HepG2 (cell line): ENCODE measurements around the gene CC2D1A. TPM values are rescaled to one million over a fixed set of nuclear protein-coding genes. Genes with fewer than 3 reads are reported as not detected.

Source experiments
- DDIT3 ChIP-seq: sonication (generic); formaldehyde crosslinking; IDR thresholded peaks from 2 replicates; pipeline ENCODE4 v1.4.0; 2020; ENCODE audit warnings: mild to moderate bottlenecking, missing genetic modification reagents
- DPF2 ChIP-seq: sonication (generic); formaldehyde crosslinking; IDR thresholded peaks from 2 replicates; pipeline ENCODE4 v1.4.0; 2020; ENCODE audit warnings: mild to moderate bottlenecking, low read depth, missing genetic modification reagents, borderline replicate concordance
- E2F5 ChIP-seq: sonication (generic); formaldehyde crosslinking; conservative IDR thresholded peaks from 2 replicates; pipeline ENCODE4 v1.4.0; 2020; ENCODE audit warnings: missing genetic modification reagents
- FOSL2 ChIP-seq: sonication (generic); formaldehyde crosslinking; IDR thresholded peaks from 2 replicates; pipeline ENCODE4 v1.4.0; 2020; ENCODE audit warnings: missing genetic modification reagents
- FOXP4 ChIP-seq: sonication (generic); formaldehyde crosslinking; IDR thresholded peaks from 2 replicates; pipeline ENCODE4 v1.4.0; 2020; ENCODE audit warnings: missing genetic modification reagents
- NCOR1 ChIP-seq: fragments of 200-600 bp; sonication (generic); IDR thresholded peaks from 2 replicates; pipeline ENCODE4 v1.7.0; 2017; ENCODE audit warnings: antibody characterized with exemption, low read length, borderline replicate concordance
- THYN1 ChIP-seq: sonication (generic); formaldehyde crosslinking; IDR thresholded peaks from 2 replicates; pipeline ENCODE4 v1.8.1; 2023; ENCODE audit warnings: low read depth, mild to moderate bottlenecking, moderate library complexity, missing genetic modification reagents, borderline replicate concordance
- TOE1 ChIP-seq: sonication (generic); formaldehyde crosslinking; IDR thresholded peaks from 2 replicates; pipeline ENCODE4 v1.4.0; 2020; ENCODE audit warnings: mild to moderate bottlenecking, missing genetic modification reagents
- ZBTB7A ChIP-seq: sonication (generic); formaldehyde crosslinking; IDR thresholded peaks from 2 replicates; pipeline ENCODE4 v1.8.0; 2022; ENCODE audit warnings: mild to moderate bottlenecking, missing genetic modification reagents
- ZBTB7B ChIP-seq: sonication (generic); formaldehyde crosslinking; IDR thresholded peaks from 2 replicates; pipeline ENCODE4 v1.4.0; 2020; ENCODE audit warnings: missing genetic modification reagents
- ZFAT ChIP-seq: sonication (generic); formaldehyde crosslinking; conservative IDR thresholded peaks from 2 replicates; pipeline ENCODE4 v1.8.1; 2023; ENCODE audit warnings: missing genetic modification reagents, inconsistent platforms
- ZNF574 ChIP-seq: sonication (generic); formaldehyde crosslinking; IDR thresholded peaks from 2 replicates; pipeline ENCODE4 v1.4.0; 2020; ENCODE audit warnings: missing genetic modification reagents
- ZNF619 ChIP-seq: sonication (generic); formaldehyde crosslinking; IDR thresholded peaks from 2 replicates; pipeline ENCODE4 v1.4.0; 2020; ENCODE audit warnings: mild to moderate bottlenecking, missing genetic modification reagents
- ZNF740 ChIP-seq: sonication (generic); formaldehyde crosslinking; IDR thresholded peaks from 2 replicates; pipeline ENCODE4 v1.4.0; 2020; ENCODE audit warnings: missing genetic modification reagents
- ZNF746 ChIP-seq: sonication (generic); formaldehyde crosslinking; IDR thresholded peaks from 2 replicates; pipeline ENCODE4 v1.8.0; 2022; ENCODE audit warnings: mild to moderate bottlenecking, missing genetic modification reagents
- ZUFSP ChIP-seq: sonication (generic); formaldehyde crosslinking; IDR thresholded peaks from 2 replicates; pipeline ENCODE4 v1.9.0; 2021; ENCODE audit warnings: missing genetic modification reagents, mild to moderate bottlenecking, borderline replicate concordance
- polyA plus RNA-seq, 8 experiments: library from polyadenylated mRNA; depleted of rRNA in 3 of 8; stranded (reverse) in 7 of 8; unstranded in 1 of 8; fragments of >200 nt; fragmentation: Illumina TruSeq in 4 of 8; extraction: Trizol in 4 of 8; gene quantifications; 2 replicates each; pipeline versions ENCODE4 v1.2.1 to v1.2.3, GENCODE V29; 2011 to 2016; ENCODE audit warnings: low read depth in 4 of 8, missing spikeins in 1 of 8, mixed read lengths in 1 of 8; ENCODE audit not compliant: insufficient read depth in 1 of 8
- total RNA-seq, 5 experiments: library from RNA; depleted of rRNA; stranded (reverse); fragments of >200 nt; fragmentation: Illumina TruSeq; extraction: Trizol; gene quantifications; 2 replicates each; pipeline ENCODE4 v1.2.3, GENCODE V29; 2016; ENCODE audit warnings: low read depth in 1 of 5

The CC2D1A gene
- total and polyA plus RNA-seq, 2 of the 13 experiments (the other 11 are each of a cell fraction or from before 2014, with no cell fraction given) = 9.7 to 11.5 TPM

- TF ChIP-seq ZUFSP (CRISPR knock-in tag) (no peak), ZNF574 (CRISPR knock-in tag) (peak; percentile 73), ZBTB7A (CRISPR knock-in tag) (peak; percentile 71; the same call in 1 of the 2 replicates), E2F5 (no peak), ZNF740 (CRISPR knock-in tag) (no peak), ZBTB7B (CRISPR knock-in tag) (peak; percentile 85), NCOR1 (no peak), THYN1 (CRISPR knock-in tag) (no peak), ZFAT (CRISPR knock-in tag) (no peak), DDIT3 (CRISPR knock-in tag) (no peak), FOSL2 (CRISPR knock-in tag) (peak; percentile 95), ZNF619 (CRISPR knock-in tag) (no peak; the same call in none of the 2 replicates), FOXP4 (CRISPR knock-in tag) (no peak), DPF2 (CRISPR knock-in tag) (no peak), TOE1 (CRISPR knock-in tag) (peak; percentile 63; the same call in 1 of the 2 replicates), ZNF746 (CRISPR knock-in tag) (peak; percentile 76; the same call in 1 of the 2 replicates)
Measured at GRCh38 chr19:13880059-13881043, 25.6 kb upstream of the CC2D1A start (continued).
